Parathyroid adenoma (tissue), 2 donors: Measurements from ENCODE around the gene CFAP43.

ENCODE experiments used
- H2AFZ ChIP-seq: fragments of 300-600 bp; sonication (generic); one replicate; pipeline ENCODE4 v1.7.0; 2017; ENCODE audit warnings: antibody characterized with exemption, mild to moderate bottlenecking
- H3K27ac ChIP-seq: fragments of 300-600 bp; sonication (generic); one replicate; pipeline ENCODE4 v1.7.0; 2017
- H3K27me3 ChIP-seq: fragments of 300-600 bp; sonication (generic); one replicate; pipeline ENCODE4 v1.7.0; 2017; ENCODE audit warnings: low read length; ENCODE audit not compliant: control insufficient read depth, insufficient read depth
- H3K36me3 ChIP-seq: fragments of 300-600 bp; sonication (generic); one replicate; pipeline ENCODE4 v1.7.0; 2017; ENCODE audit warnings: low read length; ENCODE audit not compliant: control insufficient read depth, insufficient read depth
- H3K4me1 ChIP-seq: fragments of 300-600 bp; sonication (generic); one replicate; pipeline ENCODE4 v1.7.0; 2017; ENCODE audit warnings: control low read depth
- H3K4me2 ChIP-seq: fragments of 300-600 bp; sonication (generic); one replicate; pipeline ENCODE4 v1.7.0; 2017; ENCODE audit warnings: low read length
- H3K4me3 ChIP-seq: fragments of 300-600 bp; sonication (generic); one replicate; pipeline ENCODE4 v1.7.0; 2017; ENCODE audit warnings: low read depth, low read length
- H3K79me2 ChIP-seq: fragments of 300-600 bp; sonication (generic); one replicate; pipeline ENCODE4 v1.7.0; 2017; ENCODE audit warnings: control low read depth
- H3K9ac ChIP-seq: fragments of 300-600 bp; sonication (generic); one replicate; pipeline ENCODE4 v1.7.0; 2017; ENCODE audit warnings: mild to moderate bottlenecking
- H3K9me3 ChIP-seq: fragments of 300-600 bp; sonication (generic); one replicate; pipeline ENCODE4 v1.7.0; 2017; ENCODE audit warnings: low read length; ENCODE audit not compliant: control insufficient read depth
- TF ChIP-seq, protein P1 (sequence below): fragments of 300-600 bp; sonication (generic); IDR thresholded peaks from one replicate; pipeline ENCODE4 v1.7.0; 2017; ENCODE audit warnings: antibody characterized with exemption, mild to moderate bottlenecking
- donor health status: primary hyperparathyroidism.

Gene CFAP43

DNA sequence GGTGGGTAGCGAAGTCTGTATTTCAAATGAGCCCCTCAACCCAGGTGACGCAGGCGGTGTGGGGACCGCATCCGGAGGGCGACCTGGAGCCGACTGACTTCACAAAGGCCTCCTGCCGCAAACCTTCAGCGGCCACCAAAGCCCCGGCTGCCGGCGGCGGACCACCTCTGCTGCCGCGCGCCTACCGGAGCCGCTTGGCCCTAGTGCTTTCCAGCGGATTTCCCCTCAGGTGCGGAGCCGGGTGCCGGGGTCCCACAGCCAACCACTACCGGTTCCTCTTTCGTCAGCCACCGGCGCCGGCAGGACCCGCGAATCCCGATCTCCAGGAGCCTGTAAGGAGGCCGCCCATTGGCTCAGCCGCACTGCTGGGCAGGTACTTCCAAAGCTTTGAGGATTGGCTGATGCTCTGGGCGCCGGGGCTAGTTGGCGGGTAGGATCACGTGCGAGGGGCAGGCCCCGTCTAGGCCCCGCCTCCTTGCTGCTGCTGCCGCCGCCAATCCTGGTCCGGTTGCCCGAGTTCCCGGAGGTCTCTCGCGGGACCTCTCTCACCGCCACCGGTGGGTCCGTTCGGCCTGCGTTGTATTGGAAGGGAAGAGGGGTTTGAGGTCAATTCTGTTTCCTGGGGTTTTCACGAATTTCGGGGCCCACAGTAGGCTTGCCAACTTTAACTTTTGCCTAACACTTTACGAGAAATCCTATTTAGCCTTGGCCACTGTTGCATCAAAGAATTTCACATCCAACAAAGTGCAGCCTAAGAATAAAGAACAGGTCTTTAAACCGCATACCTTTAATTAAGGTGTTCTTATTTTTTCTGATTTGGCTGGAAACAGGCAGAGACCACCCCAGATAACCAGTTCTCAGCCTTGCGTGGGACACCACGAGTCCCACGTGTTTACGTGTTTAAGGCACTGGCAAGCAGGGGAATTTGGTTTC lies 36.8 kb upstream of the CFAP43 start, which contains the start of gene GSTO2:
Gene GSTO2, plus strand, starts transcription at position 472 of the 933 bp plus-strand sequence. CDS start 5,732 bp downstream, outside the sequence.
- H3K4me3 ChIP-seq, result peak within 1 kb of the TSS; percentile 74
- H2AFZ ChIP-seq, result peak within 1 kb of the TSS; percentile 90
- H3K79me2 ChIP-seq, result peaks cover 6% of the 10 kb centered on the region
- H3K4me1 ChIP-seq, result peaks cover 4% of the 10 kb centered on the region
- peak within 1 kb of the TSS; percentile 91 for H3K4me2 ChIP-seq
- H3K9ac ChIP-seq, result peak within 1 kb of the TSS; percentile 46
- H3K9me3 ChIP-seq, result no peaks in the 10 kb centered on the region
- peak within 1 kb of the TSS; percentile 76 for H3K27ac ChIP-seq
- H3K36me3 ChIP-seq, result no peaks in the 10 kb centered on the region
- H3K27me3 ChIP-seq, result no peaks in the 10 kb centered on the region
- TF ChIP-seq, protein P1, sequence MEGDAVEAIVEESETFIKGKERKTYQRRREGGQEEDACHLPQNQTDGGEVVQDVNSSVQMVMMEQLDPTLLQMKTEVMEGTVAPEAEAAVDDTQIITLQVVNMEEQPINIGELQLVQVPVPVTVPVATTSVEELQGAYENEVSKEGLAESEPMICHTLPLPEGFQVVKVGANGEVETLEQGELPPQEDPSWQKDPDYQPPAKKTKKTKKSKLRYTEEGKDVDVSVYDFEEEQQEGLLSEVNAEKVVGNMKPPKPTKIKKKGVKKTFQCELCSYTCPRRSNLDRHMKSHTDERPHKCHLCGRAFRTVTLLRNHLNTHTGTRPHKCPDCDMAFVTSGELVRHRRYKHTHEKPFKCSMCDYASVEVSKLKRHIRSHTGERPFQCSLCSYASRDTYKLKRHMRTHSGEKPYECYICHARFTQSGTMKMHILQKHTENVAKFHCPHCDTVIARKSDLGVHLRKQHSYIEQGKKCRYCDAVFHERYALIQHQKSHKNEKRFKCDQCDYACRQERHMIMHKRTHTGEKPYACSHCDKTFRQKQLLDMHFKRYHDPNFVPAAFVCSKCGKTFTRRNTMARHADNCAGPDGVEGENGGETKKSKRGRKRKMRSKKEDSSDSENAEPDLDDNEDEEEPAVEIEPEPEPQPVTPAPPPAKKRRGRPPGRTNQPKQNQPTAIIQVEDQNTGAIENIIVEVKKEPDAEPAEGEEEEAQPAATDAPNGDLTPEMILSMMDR, result no peak

DNA sequence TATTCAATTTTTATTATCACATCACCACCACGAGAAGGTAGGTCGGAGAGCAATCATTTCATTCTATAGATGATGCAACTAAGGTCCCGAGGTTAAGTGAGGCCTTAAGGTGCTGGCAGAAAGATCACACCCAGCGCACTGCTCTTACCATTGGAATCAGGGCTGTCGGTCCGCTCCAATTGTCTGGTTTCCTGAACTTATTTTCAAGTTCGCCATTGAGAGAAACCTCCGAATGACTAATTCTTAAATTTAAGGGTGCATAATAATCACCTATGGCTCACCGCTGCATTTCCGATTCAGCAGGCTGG lies 36.2 kb upstream of the CFAP43 start:
- peaks cover 6% of the 10 kb centered on the region for H3K79me2 ChIP-seq
- H3K27ac ChIP-seq, result peak overlapping the region; percentile 76
- peak overlapping the region; percentile 77 for H3K4me2 ChIP-seq
- peaks cover 4% of the 10 kb centered on the region for H3K4me1 ChIP-seq
- H3K4me3 ChIP-seq, result peak overlapping the region; percentile 74
- TF ChIP-seq, protein P1, result no peak
- H3K36me3 ChIP-seq, result no peaks in the 10 kb centered on the region
- H2AFZ ChIP-seq, result peak overlapping the region; percentile 90
- H3K9ac ChIP-seq, result peak overlapping the region; percentile 33
- H3K9me3 ChIP-seq, result no peaks in the 10 kb centered on the region
- no peaks in the 10 kb centered on the region for H3K27me3 ChIP-seq

DNA sequence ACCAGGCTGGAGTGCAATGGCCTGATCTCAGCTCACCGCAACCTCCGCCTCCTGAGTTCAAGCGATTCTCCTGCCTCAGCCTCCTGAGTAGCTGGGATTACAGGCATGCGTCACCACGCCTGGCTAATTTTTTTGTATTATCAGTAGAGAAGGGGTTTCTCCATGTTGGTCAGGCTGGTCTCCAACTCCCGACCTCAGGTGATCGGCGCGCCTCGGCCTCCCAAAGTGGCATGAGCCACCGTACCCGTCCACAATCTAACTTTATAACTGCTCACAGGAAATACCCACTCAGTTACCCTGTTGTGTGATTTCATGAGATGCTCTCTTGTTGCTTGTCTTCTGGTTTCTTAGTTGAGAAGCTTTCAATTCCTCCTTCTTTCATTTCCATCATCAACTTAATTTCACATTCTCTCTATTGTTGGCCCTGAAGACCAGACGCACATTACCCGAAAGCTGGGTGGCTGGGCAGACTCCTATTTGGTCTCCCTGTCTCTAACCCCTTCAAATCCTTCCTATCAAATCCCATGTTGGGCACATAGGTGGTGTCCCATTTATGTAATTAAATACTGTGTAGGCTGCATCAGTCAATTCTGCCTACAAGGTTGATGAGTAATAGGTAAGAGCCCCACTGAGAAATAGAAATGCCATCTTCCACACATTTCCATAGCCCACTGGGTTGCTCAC lies 35.7 kb upstream of the CFAP43 start:
- Histone ChIP-seq H3K4me3 (peak overlapping the region; percentile 74), H3K27me3 (no peaks in the 10 kb centered on the region), H3K9me3 (no peaks in the 10 kb centered on the region), H3K27ac (peak overlapping the region; percentile 76), H3K9ac (no peak overlapping the region), H3K79me2 (peaks cover 6% of the 10 kb centered on the region), H2AFZ (no peak overlapping the region), H3K4me2 (peak overlapping the region; percentile 77), H3K4me1 (peaks cover 4% of the 10 kb centered on the region), H3K36me3 (no peaks in the 10 kb centered on the region)
- TF ChIP-seq, protein P1, result no peak

DNA sequence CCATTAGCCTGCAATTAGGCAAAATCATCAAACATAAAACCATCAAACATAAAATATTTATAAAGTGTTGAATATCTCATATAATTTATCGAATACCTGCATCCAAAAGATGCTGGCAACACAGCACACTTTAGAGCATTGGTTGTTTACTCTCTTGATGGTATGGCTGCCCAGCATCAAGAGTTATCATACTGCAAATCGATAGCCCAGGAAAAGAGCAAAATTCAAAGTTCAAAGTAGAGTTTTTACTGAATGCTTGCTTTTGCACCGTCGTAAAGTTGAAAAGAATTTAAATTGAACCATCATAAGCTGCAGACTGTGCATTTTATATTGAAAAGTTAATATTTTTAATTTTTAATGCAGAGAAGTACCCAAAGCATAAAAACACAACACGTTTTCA lies 32.6 kb upstream of the CFAP43 start:
- Histone ChIP-seq H3K4me3 (no peak overlapping the region), H3K4me1 (peaks cover 11% of the 10 kb centered on the region), H3K27ac (no peak overlapping the region), H3K4me2 (no peak overlapping the region), H3K9me3 (no peaks in the 10 kb centered on the region), H3K36me3 (no peaks in the 10 kb centered on the region), H3K27me3 (no peaks in the 10 kb centered on the region), H3K9ac (no peak overlapping the region), H3K79me2 (peaks cover 20% of the 10 kb centered on the region), H2AFZ (no peak overlapping the region)
- TF ChIP-seq, protein P1, result no peak
